Type B pancreatic cell (in vitro differentiated cells): ENCODE measurements around the gene SIK3. TPM values are rescaled to one million over a fixed set of nuclear protein-coding genes. Genes with fewer than 3 reads are reported as not detected.
"Not testable (repeated sequence)": the region's sequence is repeated elsewhere in the genome, so short reads cannot be mapped to it uniquely, and the experiment has no call there.

Source experiments
- DNase-seq: peaks from one replicate; pipeline ENCODE4 v3.0.0; 2021; ENCODE audit warnings: mixed read lengths; ENCODE audit not compliant: unreplicated experiment; ENCODE audit errors: extremely low spot score
- H3K27ac Mint-ChIP-seq: 2 replicates; pipeline ENCODE4 v1.8.0; 2021; ENCODE audit warnings: mild to moderate bottlenecking, mixed read lengths
- H3K27me3 Mint-ChIP-seq: 2 replicates; pipeline ENCODE4 v1.8.0; 2021; ENCODE audit warnings: mixed read lengths
- H3K36me3 Mint-ChIP-seq: 2 replicates; pipeline ENCODE4 v1.8.0; 2021; ENCODE audit warnings: mixed read lengths
- H3K4me1 Mint-ChIP-seq: one replicate; pipeline ENCODE4 v1.8.0; 2021; ENCODE audit warnings: mixed read lengths; ENCODE audit not compliant: unreplicated experiment
- H3K4me3 Mint-ChIP-seq: 2 replicates; pipeline ENCODE4 v1.8.0; 2021; ENCODE audit warnings: mild to moderate bottlenecking, mixed read lengths
- H3K9me3 Mint-ChIP-seq: 2 replicates; pipeline ENCODE4 v1.8.0; 2021; ENCODE audit warnings: mixed read lengths
- total RNA-seq: library from RNA; stranded (reverse); gene quantifications from 2 replicates; pipeline ENCODE4 v1.2.1, GENCODE V29; 2021; ENCODE audit warnings: low replicate concordance
- TF ChIP-seq, protein P1 (sequence below): fragments of 200-600 bp; sonication (generic); conservative IDR thresholded peaks from 2 replicates; pipeline ENCODE4 v1.5.0; 2021; ENCODE audit warnings: antibody characterized with exemption, mild to moderate bottlenecking

The SIK3 gene
- total RNA-seq, 1 donor from 2014 or later: 39.9 TPM

GRCh38 chr11:117143390-117143789 is 45.2 kb upstream of the SIK3 start:
- peaks cover 24% of the 10 kb centered on the region for H3K4me1 Mint-ChIP-seq

DNA sequence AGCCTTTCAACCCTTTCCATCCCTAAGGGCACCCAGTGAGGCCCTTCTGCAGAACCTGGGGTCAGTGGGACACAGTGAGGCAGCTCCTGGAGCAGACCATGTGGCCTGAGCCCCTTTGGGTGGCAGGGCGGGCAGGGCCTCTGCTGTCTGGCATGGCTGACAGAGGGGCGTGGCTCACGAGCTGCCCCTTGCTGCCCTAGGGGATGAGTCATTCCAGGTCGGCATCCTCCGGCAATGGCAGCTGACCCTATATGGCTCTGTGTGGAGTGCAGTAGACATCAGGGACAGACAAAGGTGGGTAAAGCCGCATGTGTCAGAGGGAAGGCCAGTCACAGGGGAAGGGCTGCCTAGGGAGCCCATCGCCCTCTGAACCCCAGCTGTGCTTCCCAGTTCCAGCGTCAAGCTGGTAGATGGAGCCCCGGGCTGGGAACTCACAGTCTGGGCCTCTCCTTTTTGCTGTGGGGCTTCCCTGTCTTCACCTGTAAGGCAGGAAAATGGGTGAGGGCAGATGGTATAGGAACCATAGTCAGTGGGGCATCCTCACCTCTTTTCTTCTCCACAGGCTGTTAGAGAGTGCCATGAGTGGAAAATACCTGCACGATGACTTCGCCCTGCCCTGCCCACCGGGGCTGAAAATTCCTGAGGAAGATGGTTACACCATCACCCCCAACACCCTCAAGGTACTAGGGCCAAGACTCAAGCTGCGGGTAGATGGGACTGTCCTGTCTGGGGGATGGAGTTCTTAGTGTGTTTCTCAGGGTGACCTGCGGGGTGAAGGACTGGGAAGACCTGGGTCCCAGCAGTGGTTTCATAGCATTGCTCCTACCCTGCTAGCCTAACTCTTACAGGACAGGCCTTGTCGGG is 39.2 kb upstream of the SIK3 start:
- peaks cover 18% of the 10 kb centered on the region for H3K27me3 Mint-ChIP-seq
- H3K4me1 Mint-ChIP-seq, DNase-seq, H3K27ac Mint-ChIP-seq, H3K4me3 Mint-ChIP-seq, H3K36me3 Mint-ChIP-seq, H3K9me3 Mint-ChIP-seq: not testable (repeated sequence)

More at GRCh38 chr11:117143390-117143789, 45.2 kb upstream of the SIK3 start:
- Mint-ChIP-seq H3K27ac (peak overlapping the region; percentile 95), H3K27me3 (peaks cover 21% of the 10 kb centered on the region), H3K4me3 (peak overlapping the region; percentile 96), H3K9me3 (no peaks in the 10 kb centered on the region), H3K36me3 (peaks cover 15% of the 10 kb centered on the region)
- no peak for DNase-seq
- TF ChIP-seq, protein P1, sequence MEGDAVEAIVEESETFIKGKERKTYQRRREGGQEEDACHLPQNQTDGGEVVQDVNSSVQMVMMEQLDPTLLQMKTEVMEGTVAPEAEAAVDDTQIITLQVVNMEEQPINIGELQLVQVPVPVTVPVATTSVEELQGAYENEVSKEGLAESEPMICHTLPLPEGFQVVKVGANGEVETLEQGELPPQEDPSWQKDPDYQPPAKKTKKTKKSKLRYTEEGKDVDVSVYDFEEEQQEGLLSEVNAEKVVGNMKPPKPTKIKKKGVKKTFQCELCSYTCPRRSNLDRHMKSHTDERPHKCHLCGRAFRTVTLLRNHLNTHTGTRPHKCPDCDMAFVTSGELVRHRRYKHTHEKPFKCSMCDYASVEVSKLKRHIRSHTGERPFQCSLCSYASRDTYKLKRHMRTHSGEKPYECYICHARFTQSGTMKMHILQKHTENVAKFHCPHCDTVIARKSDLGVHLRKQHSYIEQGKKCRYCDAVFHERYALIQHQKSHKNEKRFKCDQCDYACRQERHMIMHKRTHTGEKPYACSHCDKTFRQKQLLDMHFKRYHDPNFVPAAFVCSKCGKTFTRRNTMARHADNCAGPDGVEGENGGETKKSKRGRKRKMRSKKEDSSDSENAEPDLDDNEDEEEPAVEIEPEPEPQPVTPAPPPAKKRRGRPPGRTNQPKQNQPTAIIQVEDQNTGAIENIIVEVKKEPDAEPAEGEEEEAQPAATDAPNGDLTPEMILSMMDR: no peak

GRCh38 chr11:117134979-117135378 is 36.8 kb upstream of the SIK3 start:
- not testable (repeated sequence) for H3K27me3 Mint-ChIP-seq, H3K4me3 Mint-ChIP-seq, H3K4me1 Mint-ChIP-seq, DNase-seq, H3K9me3 Mint-ChIP-seq, H3K27ac Mint-ChIP-seq, H3K36me3 Mint-ChIP-seq

GRCh38 chr11:117134431-117134830 is 36.2 kb upstream of the SIK3 start:
- Mint-ChIP-seq H3K4me3 (no peak overlapping the region), H3K27ac (no peak overlapping the region), H3K9me3 (no peaks in the 10 kb centered on the region), H3K27me3 (no peaks in the 10 kb centered on the region), H3K4me1 (no peaks in the 10 kb centered on the region), H3K36me3 (no peaks in the 10 kb centered on the region)
- TF ChIP-seq, protein P1: no peak
- DNase-seq: no peak

DNA sequence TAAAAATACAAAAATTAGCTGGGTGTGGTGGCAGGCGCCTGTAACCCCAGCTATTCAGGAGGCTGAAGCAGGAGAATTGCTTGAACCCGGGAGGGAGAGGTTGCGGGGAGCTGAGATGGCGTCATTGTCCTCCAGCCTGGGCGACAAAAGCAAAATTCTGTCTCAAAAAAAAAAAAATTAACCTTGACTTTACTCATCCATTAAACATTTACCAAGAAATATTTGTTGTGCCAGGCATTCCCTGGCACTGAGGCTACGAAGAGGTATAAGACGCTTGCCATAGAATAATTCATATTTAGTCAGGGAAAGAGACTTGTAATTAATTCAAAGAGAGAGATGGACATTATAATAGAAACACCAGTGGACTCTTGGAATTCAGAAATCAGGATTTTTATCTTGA is 32.7 kb upstream of the SIK3 start:
- Mint-ChIP-seq H3K4me1 (no peaks in the 10 kb centered on the region), H3K9me3 (no peaks in the 10 kb centered on the region), H3K4me3 (no peak overlapping the region), H3K36me3 (no peaks in the 10 kb centered on the region), H3K27ac (no peak overlapping the region), H3K27me3 (peaks cover 14% of the 10 kb centered on the region)
- no peak for DNase-seq
- TF ChIP-seq, protein P1: no peak

DNA sequence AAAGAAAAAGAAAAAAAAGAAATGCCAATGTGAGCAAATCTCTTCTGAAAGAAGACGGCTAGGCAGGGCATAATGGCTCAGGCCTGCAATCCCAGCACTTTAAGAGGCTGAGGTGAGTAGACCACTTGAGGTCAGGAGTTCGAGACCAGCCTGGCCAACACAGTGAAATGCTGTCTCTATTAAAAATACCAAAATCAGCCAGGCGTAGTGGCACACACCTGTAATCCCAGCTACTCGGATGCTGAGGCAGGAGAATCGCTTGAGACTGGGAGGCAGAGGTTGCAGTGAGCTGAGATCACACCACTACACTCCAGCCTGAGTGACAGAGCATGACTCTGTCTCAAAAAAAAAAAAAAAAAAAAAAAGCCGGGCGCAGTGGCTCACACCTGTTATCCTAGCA is 32.2 kb upstream of the SIK3 start:
- not testable (repeated sequence) for H3K27ac Mint-ChIP-seq, H3K9me3 Mint-ChIP-seq
- H3K27me3 Mint-ChIP-seq: peaks cover 16% of the 10 kb centered on the region

DNA sequence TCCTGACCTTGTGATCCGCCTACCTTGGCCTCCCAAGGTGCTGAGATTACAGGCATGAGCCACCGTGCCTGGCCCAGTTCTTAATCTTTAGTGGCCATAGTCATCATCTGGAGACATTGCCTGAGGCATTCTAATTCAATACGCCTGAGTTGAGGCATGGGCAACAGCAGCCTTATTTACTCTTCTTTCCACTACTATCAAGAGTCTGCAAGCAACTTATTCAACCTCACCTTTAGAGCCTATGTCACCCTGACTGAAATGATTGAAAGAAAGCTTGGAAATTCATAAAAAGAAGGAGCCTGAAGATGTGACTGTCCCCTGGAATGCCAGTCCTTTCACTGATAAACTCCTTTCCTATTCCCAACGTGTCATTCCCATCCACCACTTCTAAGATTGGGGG is 30.1 kb upstream of the SIK3 start:
- Mint-ChIP-seq H3K4me1 (no peaks in the 10 kb centered on the region), H3K27ac (no peak overlapping the region), H3K27me3 (peaks cover 20% of the 10 kb centered on the region), H3K9me3 (no peaks in the 10 kb centered on the region), H3K4me3 (no peak overlapping the region), H3K36me3 (no peaks in the 10 kb centered on the region)
- TF ChIP-seq, protein P1: no peak
- DNase-seq: no peak

More for the DNA sequence above, 32.2 kb upstream of the SIK3 start:
- not testable (repeated sequence) for H3K36me3 Mint-ChIP-seq, DNase-seq, H3K4me1 Mint-ChIP-seq, H3K4me3 Mint-ChIP-seq
